ENCODE measurements around the gene MTFR2.

Gene MTFR2

GRCh38 chr6:136289327-136289578 lies 39.1 kb upstream of the MTFR2 start (continued):
- 0 out of 2 replicates have a peak, but pooled peaks have one; percentile 55 for TF ChIP-seq ZNF449 (tag by site-specific recombination; IDR thresholded peaks at IDR 0.05)
- no peak; the same call in 1 of the 2 replicates for TF ChIP-seq ZXDB (tag by site-specific recombination; IDR thresholded peaks at IDR 0.05)
- TF ChIP-seq ZNF776 (tag by site-specific recombination; IDR thresholded peaks at IDR 0.05; ENCODE audit: borderline replicate concordance), result no peak
- TF ChIP-seq ZNF214 (tag by site-specific recombination; IDR thresholded peaks at IDR 0.05; ENCODE audit: borderline replicate concordance), result no peak
- TF ChIP-seq ZFP37 (tag by site-specific recombination; IDR thresholded peaks at IDR 0.05), result peak; percentile 76; the same call in 1 of the 2 replicates
- TF ChIP-seq ZNF398 (tag by site-specific recombination; IDR thresholded peaks at IDR 0.05), result no peak
- 0 out of 2 replicates have a peak, but pooled peaks have one; percentile 48 for TF ChIP-seq ZNF792 (tag by site-specific recombination; IDR thresholded peaks at IDR 0.05)
- TF ChIP-seq ZNF157 (tag by site-specific recombination; IDR thresholded peaks at IDR 0.05), result no peak
- TF ChIP-seq ZNF248 (tag by site-specific recombination; IDR thresholded peaks at IDR 0.05), result no peak
- no peak for TF ChIP-seq ZNF645 (tag by site-specific recombination; IDR thresholded peaks at IDR 0.05)
- no peak for TF ChIP-seq ZNF24 (tag by site-specific recombination; IDR thresholded peaks at IDR 0.05)
- TF ChIP-seq ZNF660 (tag by site-specific recombination; IDR thresholded peaks at IDR 0.05), result 0 out of 2 replicates have a peak, but pooled peaks have one; percentile 2
- TF ChIP-seq REPIN1 (tag by site-specific recombination; IDR thresholded peaks at IDR 0.05; ENCODE audit: low read depth), result 0 out of 2 replicates have a peak, but pooled peaks have one; percentile 46
- 0 out of 2 replicates have a peak, but pooled peaks have one; percentile 3 for TF ChIP-seq ZFHX2 (tag by site-specific recombination; conservative IDR thresholded peaks at IDR 0.05)
- no peak for TF ChIP-seq TRIM28 (IDR thresholded peaks at IDR 0.05; ENCODE audit: borderline replicate concordance, low read length)
- TF ChIP-seq OVOL3 (tag by site-specific recombination; IDR thresholded peaks at IDR 0.05), result 0 out of 2 replicates have a peak, but pooled peaks have one; percentile 46
- TF ChIP-seq ZNF580 (tag by site-specific recombination; IDR thresholded peaks at IDR 0.05), result no peak
- TF ChIP-seq KLF16 (tag by site-specific recombination; IDR thresholded peaks at IDR 0.05), result no peak
- TF ChIP-seq ZNF513 (tag by site-specific recombination; IDR thresholded peaks at IDR 0.05), result peak; percentile 63

GRCh38 chr6:136288566-136289326 lies 38.6 kb upstream of the MTFR2 start:
- Histone ChIP-seq H3K27ac (ENCODE audit: extremely low read depth, low read depth, low read length) (peak overlapping the region; percentile 95), H3K4me3 (ENCODE audit: low read depth, low read length) (peak overlapping the region; percentile 79), H3K4me1 (ENCODE audit: control insufficient read depth, insufficient read depth, low read length) (peaks cover 21% of the 10 kb centered on the region), H3K36me3 (ENCODE audit: control insufficient read depth in 2 of 2, insufficient read depth in 1 of 2, low read length in 2 of 2) (no peaks in the 10 kb centered on the region), H3K9me3 (ENCODE audit: control insufficient read depth, insufficient read depth, low read depth, low read length) (no peaks in the 10 kb centered on the region)
- POLR2A ChIA-PET, result interaction anchor here (0.9 to 4.0 kb wide), 23 partner anchors 7 to 1234 kb away, joined by 3 to 80 read pairs (median 7); partner anchors contain the start of genes AHI1, HBS1L, IL20RA and MAP7
- CTCF ChIA-PET, result interaction anchor here (0.5 to 1.7 kb wide), 10 partner anchors 8 to 794 kb away, joined by 3 to 15 read pairs (median 4); no protein-coding TSS in a partner anchor
- TF ChIP-seq ZNF292 (tag by site-specific recombination; IDR thresholded peaks at IDR 0.05; ENCODE audit: borderline replicate concordance, low read depth) (no peak), ZNF600 (tag by site-specific recombination; IDR thresholded peaks at IDR 0.05) (peak; percentile 69; the same call in 1 of the 2 replicates), ZNF24 (tag by site-specific recombination; IDR thresholded peaks at IDR 0.05) (peak; percentile 17; the same call in 1 of the 2 replicates), ZNF404 (tag by site-specific recombination; IDR thresholded peaks at IDR 0.05) (no peak), ZNF302 (tag by site-specific recombination; IDR thresholded peaks at IDR 0.05; ENCODE audit: low read depth) (no peak), ZNF792 (tag by site-specific recombination; IDR thresholded peaks at IDR 0.05) (no peak), ZNF239 (tag by site-specific recombination; IDR thresholded peaks at IDR 0.05) (no peak), MYNN (tag by site-specific recombination; IDR thresholded peaks at IDR 0.05; ENCODE audit: borderline replicate concordance) (peak; percentile 97), ZBTB21 (tag by site-specific recombination; IDR thresholded peaks at IDR 0.05) (no peak), GLIS2 (tag by site-specific recombination; IDR thresholded peaks at IDR 0.05) (0 out of 2 replicates have a peak, but pooled peaks have one; percentile 20), ZNF558 (tag by site-specific recombination; IDR thresholded peaks at IDR 0.05) (no peak), ZNF670 (tag by site-specific recombination; IDR thresholded peaks at IDR 0.05; ENCODE audit: low read depth) (no peak)
